Mesenchymal stem cell (in vitro differentiated cells and primary cell): Measurements from ENCODE around the gene PCMTD2.

Source experiments
- DNase-seq: peaks from one replicate; pipeline ENCODE4 v3.0.0-alpha.2; 2013
- H2AFZ ChIP-seq: one replicate; pipeline ENCODE4 v1.6.1; 2013; ENCODE audit warnings: low read depth, mild to moderate bottlenecking, control low read depth, inconsistent platforms, low read length, moderate library complexity
- H2AK5ac ChIP-seq: 2 replicates; pipeline ENCODE4 v1.6.1; 2013; ENCODE audit warnings: low read length, moderate library complexity, mild to moderate bottlenecking, inconsistent platforms; ENCODE audit not compliant: severe bottlenecking
- H2BK120ac ChIP-seq: one replicate; pipeline ENCODE4 v1.6.1; 2013; ENCODE audit warnings: low read depth, mild to moderate bottlenecking, inconsistent platforms, low read length, moderate library complexity
- H2BK12ac ChIP-seq, 2 experiments: one replicate each; pipeline ENCODE4 v1.6.1; 2013; ENCODE audit warnings: inconsistent platforms in 2 of 2, low read length in 2 of 2, mild to moderate bottlenecking in 2 of 2, moderate library complexity in 2 of 2, control low read depth in 1 of 2
- H2BK15ac ChIP-seq: one replicate; pipeline ENCODE4 v1.6.1; 2013; ENCODE audit warnings: mild to moderate bottlenecking, low read depth, inconsistent platforms; ENCODE audit not compliant: poor library complexity, severe bottlenecking
- H2BK5ac ChIP-seq: 2 replicates; pipeline ENCODE4 v1.6.1; 2013; ENCODE audit warnings: low read depth, mild to moderate bottlenecking, low read length, control low read depth, inconsistent platforms; ENCODE audit not compliant: poor library complexity, severe bottlenecking
- H3K14ac ChIP-seq, 2 experiments: one replicate each; pipeline ENCODE4 v1.6.1; 2013; ENCODE audit warnings: inconsistent platforms in 2 of 2, low read length in 2 of 2, control low read depth in 1 of 2, mild to moderate bottlenecking in 1 of 2, moderate library complexity in 1 of 2
- H3K18ac ChIP-seq, 2 experiments: one replicate each; pipeline ENCODE4 v1.6.1; 2013; ENCODE audit warnings: inconsistent platforms in 2 of 2, low read length in 2 of 2, control low read depth in 1 of 2, low read depth in 1 of 2, mild to moderate bottlenecking in 1 of 2
- H3K23ac ChIP-seq, 2 experiments: one replicate each; pipeline ENCODE4 v1.6.1; 2013; ENCODE audit warnings: inconsistent platforms in 2 of 2, low read length in 2 of 2, mild to moderate bottlenecking in 2 of 2, moderate library complexity in 2 of 2, control low read depth in 1 of 2
- H3K27ac ChIP-seq: 2 replicates; pipeline ENCODE4 v1.5.1; 2013; ENCODE audit warnings: mild to moderate bottlenecking, moderate library complexity, low read length, control low read depth, inconsistent platforms; ENCODE audit not compliant: poor library complexity, severe bottlenecking
- H3K27me3 ChIP-seq, 2 experiments: 2 replicates each; pipeline versions ENCODE4 v1.6.1 to v1.7.0; 2013; ENCODE audit warnings: low read length in 2 of 2, mild to moderate bottlenecking in 2 of 2, moderate library complexity in 2 of 2, control low read depth in 1 of 2, inconsistent platforms in 1 of 2; ENCODE audit not compliant: control insufficient read depth in 1 of 2, insufficient read depth in 1 of 2
- H3K36me3 ChIP-seq, 2 experiments: 2 replicates each; pipeline versions ENCODE4 v1.6.1 to v1.7.0; 2013; ENCODE audit warnings: low read length in 2 of 2, control low read depth in 1 of 2, inconsistent platforms in 1 of 2, low read depth in 1 of 2, mild to moderate bottlenecking in 1 of 2; ENCODE audit not compliant: insufficient read depth in 2 of 2, control insufficient read depth in 1 of 2
- H3K4ac ChIP-seq, 2 experiments: one replicate each; pipeline ENCODE4 v1.6.1; 2013; ENCODE audit warnings: inconsistent platforms in 2 of 2, low read length in 2 of 2, mild to moderate bottlenecking in 2 of 2, moderate library complexity in 2 of 2, control low read depth in 1 of 2, low read depth in 1 of 2
- H3K4me1 ChIP-seq: 2 replicates; pipeline ENCODE4 v1.6.1; 2013; ENCODE audit warnings: low read depth, low read length, control low read depth; ENCODE audit not compliant: control insufficient read depth, insufficient read depth
- H3K4me2 ChIP-seq: 2 replicates; pipeline ENCODE4 v1.6.1; 2013; ENCODE audit warnings: low read length, mild to moderate bottlenecking, inconsistent platforms; ENCODE audit not compliant: poor library complexity, severe bottlenecking
- H3K4me3 ChIP-seq, 2 experiments: 2 replicates each; pipeline versions ENCODE4 v1.5.1 to v1.7.0; 2013; ENCODE audit warnings: low read length in 2 of 2, mild to moderate bottlenecking in 2 of 2, control low read depth in 1 of 2, low read depth in 1 of 2; ENCODE audit not compliant: insufficient read depth in 1 of 2
- H3K79me1 ChIP-seq: replicated peaks from 2 replicates; pipeline ENCODE4 v1.6.1; 2013; ENCODE audit warnings: mild to moderate bottlenecking, control low read depth, low read length, inconsistent platforms; ENCODE audit not compliant: poor library complexity, severe bottlenecking
- H3K9ac ChIP-seq: 2 replicates; pipeline ENCODE4 v1.7.0; 2013; ENCODE audit warnings: mild to moderate bottlenecking, low read length, moderate library complexity
- H3K9me3 ChIP-seq: 2 replicates; pipeline ENCODE4 v1.7.0; 2013; ENCODE audit warnings: mild to moderate bottlenecking, low read length; ENCODE audit not compliant: control insufficient read depth
- H4K8ac ChIP-seq: one replicate; pipeline ENCODE4 v1.6.1; 2013; ENCODE audit warnings: inconsistent platforms, mild to moderate bottlenecking, low read length, moderate library complexity
- H4K91ac ChIP-seq: one replicate; pipeline ENCODE4 v1.6.1; 2013; ENCODE audit warnings: mild to moderate bottlenecking, low read length, inconsistent platforms
- WGBS: methylation state at CpG from one replicate; pipeline ENCODE4 v1.1.7; 2013; ENCODE audit warnings: mixed read lengths; 5-methylcytosine and 5-hydroxymethylcytosine counted together

PCMTD2 gene

GRCh38 chr20:64276817-64277216, 21.3 kb downstream of the PCMTD2 start:
- Histone ChIP-seq H2AFZ (no peak overlapping the region), H3K9me3 (no peaks in the 10 kb centered on the region), H3K27ac (no peak overlapping the region), H3K4me2 (no peak overlapping the region), H3K4me1 (no peaks in the 10 kb centered on the region), H2BK15ac (no peak overlapping the region), H2BK120ac (no peak overlapping the region), H3K23ac (no peak overlapping the region), H3K4ac (no peak overlapping the region), H3K4me3 (no peak overlapping the region), H3K18ac (no peak overlapping the region), H3K14ac (no peak overlapping the region), H3K27me3 (no peaks in the 10 kb centered on the region), H3K36me3 (peaks cover 14 to 32% of the 10 kb centered on the region in 2 experiments), H3K9ac (no peak overlapping the region), H4K8ac (no peak overlapping the region), H2AK5ac (no peak overlapping the region), H4K91ac (no peak overlapping the region), H2BK12ac (no peak overlapping the region), H3K79me1 (peaks cover 8% of the 10 kb centered on the region), H2BK5ac (no peak overlapping the region)
- DNase-seq: no peak
- 96% methylated on average over 7 of the region's 7 CpGs for WGBS

DNA sequence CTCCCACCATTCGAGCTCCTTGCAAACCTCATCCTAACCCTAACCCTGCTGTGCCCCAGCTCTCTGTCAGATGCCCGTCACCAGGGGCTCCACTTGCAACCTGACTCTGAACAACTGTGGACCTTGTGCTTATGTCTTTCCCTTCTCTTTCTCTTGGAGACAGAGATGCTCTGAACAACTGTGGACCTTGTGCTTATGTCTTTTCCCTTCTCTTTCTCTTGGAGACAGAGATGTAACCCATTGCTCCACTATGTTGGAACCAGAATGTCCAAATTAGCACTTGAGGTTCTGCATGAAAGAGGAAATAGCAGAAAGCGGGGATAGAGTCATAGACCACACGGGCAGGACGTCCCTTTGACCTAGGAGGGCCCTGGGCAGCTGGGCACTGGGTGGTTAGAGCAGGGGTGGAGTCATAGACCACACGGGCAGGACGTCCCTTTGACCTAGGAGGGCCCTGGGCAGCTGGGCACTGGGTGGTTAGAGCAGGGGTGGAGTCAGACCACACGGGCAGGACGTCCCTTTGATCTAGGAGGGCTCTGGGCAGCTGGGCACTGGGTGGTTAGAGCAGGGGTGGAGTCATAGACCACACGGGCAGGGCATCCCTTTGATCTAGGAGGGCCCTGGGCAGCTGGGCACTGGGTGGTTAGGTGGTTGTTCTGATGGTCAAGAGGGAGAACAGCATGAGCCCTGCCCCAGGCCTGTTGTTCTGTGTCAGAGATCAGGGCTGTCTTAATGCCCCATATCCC, 22.2 kb downstream of the PCMTD2 start:
- WGBS: 84% methylated on average over 10 of the region's 10 CpGs
- Histone ChIP-seq H2AFZ (no peak overlapping the region), H3K9ac (no peak overlapping the region), H3K9me3 (no peaks in the 10 kb centered on the region), H2BK120ac (no peak overlapping the region), H3K27ac (no peak overlapping the region), H3K27me3 (peaks cover 0 to 2% of the 10 kb centered on the region in 2 experiments), H2BK15ac (no peak overlapping the region), H3K14ac (no peak overlapping the region), H4K91ac (no peak overlapping the region), H3K18ac (no peak overlapping the region), H3K36me3 (peaks cover 11 to 31% of the 10 kb centered on the region in 2 experiments), H4K8ac (no peak overlapping the region), H3K4me1 (no peaks in the 10 kb centered on the region), H2BK12ac (no peak overlapping the region), H3K23ac (no peak overlapping the region), H3K4ac (no peak overlapping the region), H3K79me1 (peaks cover 5% of the 10 kb centered on the region), H3K4me3 (no peak overlapping the region), H2BK5ac (no peak overlapping the region), H2AK5ac (no peak overlapping the region), H3K4me2 (no peak overlapping the region)
- DNase-seq: no peak

- H3K9me3 ChIP-seq: no peaks in the 10 kb centered on the region
- H3K4me2 ChIP-seq: no peak overlapping the region
- no peak for DNase-seq
- H4K91ac ChIP-seq: no peak overlapping the region
- no peak overlapping the region for H2BK120ac ChIP-seq
- H2BK15ac ChIP-seq: no peak overlapping the region
- H3K9ac ChIP-seq: no peak overlapping the region
- no peak overlapping the region for H3K18ac ChIP-seq
- peaks cover 7 to 25% of the 10 kb centered on the region in 2 experiments for H3K36me3 ChIP-seq
- no peak overlapping the region for H2AK5ac ChIP-seq
- H3K27me3 ChIP-seq: peaks cover 0 to 5% of the 10 kb centered on the region in 2 experiments
- H2BK5ac ChIP-seq: no peak overlapping the region
- H4K8ac ChIP-seq: no peak overlapping the region
- H2BK12ac ChIP-seq: no peak overlapping the region
- H3K4me3 ChIP-seq: no peak overlapping the region
- no peak overlapping the region for H3K4ac ChIP-seq
- peaks cover 2% of the 10 kb centered on the region for H3K79me1 ChIP-seq
- no peak overlapping the region for H3K27ac ChIP-seq
- H3K4me1 ChIP-seq: no peaks in the 10 kb centered on the region
- H2AFZ ChIP-seq: no peak overlapping the region
- no peak overlapping the region for H3K14ac ChIP-seq
- 83% methylated on average over 4 of the region's 4 CpGs for WGBS
- no peak overlapping the region for H3K23ac ChIP-seq
Measured at GRCh38 chr20:64278317-64278681, 22.8 kb downstream of the PCMTD2 start.

DNA sequence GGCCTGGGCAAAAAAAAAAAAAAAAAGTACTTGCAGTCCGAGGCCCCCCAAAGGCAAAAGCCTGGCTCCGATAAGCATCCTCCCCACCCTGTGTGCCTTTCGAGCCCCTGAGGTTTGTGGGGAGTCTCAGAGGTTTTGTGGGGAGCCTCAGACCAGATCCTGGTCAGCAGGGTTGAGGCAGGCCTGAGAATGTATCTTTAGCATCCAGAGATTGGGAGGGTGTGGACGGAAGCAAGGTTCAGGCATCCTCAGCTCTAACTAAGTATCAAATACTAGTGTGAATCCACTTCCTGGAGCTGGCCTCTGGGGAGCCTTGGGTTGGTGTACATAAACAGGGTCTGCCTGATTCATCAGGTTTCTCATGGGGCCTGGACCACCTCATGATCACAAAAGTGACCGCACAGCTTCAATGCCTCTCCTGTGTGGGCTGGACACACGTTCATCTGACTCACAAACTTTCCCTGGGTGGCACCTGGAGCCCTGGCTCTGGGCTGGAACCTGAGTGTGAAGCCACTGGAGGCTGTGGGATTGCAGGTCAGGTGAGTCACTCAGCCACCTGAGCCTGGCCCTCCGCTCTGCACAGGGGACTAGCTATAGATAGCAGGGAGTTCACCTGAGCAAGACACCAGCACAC, 24.4 kb downstream of the PCMTD2 start:
- WGBS: 81% methylated on average over 7 of the region's 7 CpGs
- H3K27me3 ChIP-seq: peaks cover 0 to 5% of the 10 kb centered on the region in 2 experiments
- no peak overlapping the region for H4K91ac ChIP-seq
- H2BK5ac ChIP-seq: no peak overlapping the region
- no peak overlapping the region for H4K8ac ChIP-seq
- H2BK120ac ChIP-seq: no peak overlapping the region
- H3K18ac ChIP-seq: no peak overlapping the region
- H3K79me1 ChIP-seq: no peaks in the 10 kb centered on the region
- no peak overlapping the region for H3K14ac ChIP-seq
- H3K4ac ChIP-seq: no peak overlapping the region
- H2AFZ ChIP-seq: no peak overlapping the region
- peaks cover 3 to 11% of the 10 kb centered on the region in 2 experiments for H3K36me3 ChIP-seq
- H2BK15ac ChIP-seq: no peak overlapping the region
- no peak overlapping the region for H3K9ac ChIP-seq
- H2AK5ac ChIP-seq: no peak overlapping the region
- no peak overlapping the region for H3K27ac ChIP-seq
- no peaks in the 10 kb centered on the region for H3K9me3 ChIP-seq
- DNase-seq: no peak
- no peak overlapping the region for H2BK12ac ChIP-seq
- no peaks in the 10 kb centered on the region for H3K4me1 ChIP-seq
- no peak overlapping the region for H3K23ac ChIP-seq
- H3K4me2 ChIP-seq: no peak overlapping the region
- H3K4me3 ChIP-seq: no peak overlapping the region
